Epidermal melanocyte (primary cell): Measurements from ENCODE around the gene ZMYM4.
"Not testable (repeated sequence)": the region's sequence is repeated elsewhere in the genome, so short reads cannot be mapped to it uniquely, and the experiment has no call there.

Experiments
- DNase-seq: peaks from one replicate; pipeline ENCODE4 v3.0.0; 2011; ENCODE audit warnings: low spot score; ENCODE audit not compliant: insufficient read length

The ZMYM4 gene

DNA sequence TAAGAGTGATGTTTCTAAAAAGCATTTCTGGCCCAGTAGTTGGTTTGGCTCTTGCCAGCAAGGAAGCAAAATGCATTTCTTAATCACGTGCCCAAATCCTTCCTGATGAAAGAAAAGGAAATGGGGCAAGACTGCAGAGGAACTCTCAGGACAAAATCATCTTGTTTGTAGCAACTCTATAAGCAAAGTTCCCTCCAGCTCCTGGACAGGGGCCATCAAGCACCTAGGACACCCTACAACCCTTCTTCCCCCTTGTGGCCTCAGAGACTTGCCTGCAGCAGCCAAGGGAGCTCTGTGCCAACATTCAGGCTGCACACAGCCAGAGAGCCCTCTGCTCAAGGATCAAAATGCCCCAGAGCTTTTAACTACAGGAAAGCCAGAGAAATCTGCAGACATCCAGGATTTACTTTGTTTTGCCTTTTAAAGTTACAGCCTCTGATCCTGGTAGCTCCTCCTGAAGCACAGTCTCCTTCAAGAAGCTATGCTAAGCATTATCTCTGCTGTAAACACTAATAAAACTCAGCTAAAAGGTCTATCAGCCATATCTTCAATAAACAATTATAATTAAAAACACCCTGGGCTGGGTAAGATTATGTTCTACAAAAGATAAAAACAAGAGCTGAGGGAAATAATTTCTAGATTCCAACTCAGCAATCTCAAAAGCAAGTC is 183.7 kb downstream of the ZMYM4 start:
- peak; percentile 49 for DNase-seq

DNA sequence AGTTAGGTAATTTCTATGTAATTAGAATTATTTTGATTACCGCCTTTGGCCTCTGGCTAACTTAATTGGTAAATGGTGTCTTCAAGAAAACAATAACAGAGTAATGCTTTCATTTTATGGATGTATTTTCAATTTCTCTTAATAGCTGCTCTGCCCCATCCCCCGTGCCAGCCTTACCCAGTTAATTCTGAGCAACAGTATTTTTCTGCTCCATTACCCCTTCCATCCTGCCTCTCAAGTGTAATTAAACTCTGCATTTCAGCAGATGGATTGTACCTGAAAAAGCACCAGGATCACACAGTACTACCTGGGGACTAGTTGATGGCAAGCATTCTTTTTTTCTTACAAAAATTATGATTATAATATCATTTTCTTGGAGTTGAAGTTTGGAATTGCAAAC is 184.5 kb downstream of the ZMYM4 start:
- DNase-seq, result no peak

DNA sequence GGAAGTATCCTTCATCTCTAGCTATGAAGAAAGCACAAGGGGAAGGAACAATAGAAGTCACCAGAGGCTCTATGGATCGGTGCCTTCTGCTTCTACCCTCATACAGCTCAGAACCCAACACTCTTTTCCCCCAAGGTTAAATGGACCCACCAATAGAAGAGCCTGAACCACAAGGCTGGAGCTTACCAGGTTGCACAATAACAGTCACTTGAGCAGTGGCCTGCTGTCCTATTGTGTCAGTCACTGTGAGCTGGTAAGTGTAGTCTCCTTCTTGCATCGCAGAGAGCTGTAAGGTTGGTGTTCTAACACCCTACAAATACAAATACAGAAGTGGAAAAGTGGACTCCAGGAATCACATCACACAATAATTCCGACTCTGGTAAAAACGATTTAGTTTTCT is 185.7 kb downstream of the ZMYM4 start:
- DNase-seq, result no peak

DNA sequence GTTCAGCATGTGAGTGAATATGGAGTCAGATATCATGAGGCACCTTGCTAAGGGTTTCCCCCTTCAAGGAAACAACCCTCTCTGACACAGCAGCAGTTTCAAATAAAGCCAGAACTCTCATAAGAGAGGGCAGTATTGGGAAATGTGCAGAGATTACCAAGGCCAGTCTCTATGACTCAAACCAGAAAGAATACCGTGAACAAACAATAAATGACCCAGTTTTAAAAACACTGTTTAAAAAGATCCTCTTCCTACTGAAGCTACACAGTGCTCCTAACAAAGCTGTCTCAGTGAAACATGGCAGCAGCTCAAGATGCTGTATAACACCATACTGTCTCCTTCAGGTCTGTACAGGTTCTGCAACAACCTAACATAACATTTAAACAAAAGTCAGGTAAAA is 186.1 kb downstream of the ZMYM4 start:
- DNase-seq, result no peak

DNA sequence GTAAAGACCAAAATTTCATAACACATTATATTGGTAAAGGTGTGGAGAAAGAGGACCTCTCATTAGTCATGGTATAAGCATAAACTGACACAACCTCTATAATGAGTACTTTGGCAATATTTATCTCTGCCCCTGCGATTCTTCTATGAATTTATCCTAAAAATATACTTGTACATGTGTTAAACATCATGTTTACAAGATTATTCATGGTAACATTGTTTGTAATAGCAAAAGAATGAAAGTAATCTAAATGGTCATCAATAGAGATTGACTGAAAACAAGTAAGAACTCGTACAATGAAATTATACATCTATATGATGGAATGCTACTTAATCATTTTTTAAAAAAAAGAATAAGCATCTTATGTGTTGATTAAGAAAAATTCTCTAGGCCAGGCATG is 192.3 kb downstream of the ZMYM4 start:
- DNase-seq, result no peak

DNA sequence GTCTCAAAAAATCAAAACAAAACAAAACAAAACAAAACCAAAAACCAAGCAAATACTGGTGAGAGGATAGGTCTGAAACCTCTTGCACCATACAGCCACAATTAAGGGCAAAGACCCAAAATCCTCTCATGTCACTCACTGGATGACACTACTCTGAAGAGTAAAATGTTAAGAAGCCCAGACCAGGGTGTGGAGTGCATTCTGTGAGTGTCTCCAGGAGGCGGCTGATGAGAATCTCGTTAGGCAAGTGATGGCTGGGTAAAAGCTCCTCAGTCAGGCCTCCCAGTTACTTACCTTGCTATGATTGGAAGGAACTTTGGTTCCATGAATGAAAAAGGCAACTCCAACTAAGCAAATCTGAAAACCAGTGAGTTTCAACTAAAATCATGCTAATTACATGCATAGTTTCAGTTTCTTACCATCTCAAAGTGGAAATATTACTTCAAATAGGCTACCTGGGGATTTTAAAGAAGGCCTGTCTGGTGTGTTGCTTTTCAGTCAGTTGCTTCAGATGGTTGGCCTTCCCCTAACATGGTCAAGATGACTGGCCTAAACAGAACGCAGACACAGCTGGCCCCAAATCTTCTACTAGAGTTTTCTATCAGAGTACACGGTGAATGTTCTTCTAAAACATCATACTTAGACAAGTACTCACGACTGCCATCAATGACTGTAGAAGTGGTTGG is 193.6 kb downstream of the ZMYM4 start:
- DNase-seq, result no peak

DNA sequence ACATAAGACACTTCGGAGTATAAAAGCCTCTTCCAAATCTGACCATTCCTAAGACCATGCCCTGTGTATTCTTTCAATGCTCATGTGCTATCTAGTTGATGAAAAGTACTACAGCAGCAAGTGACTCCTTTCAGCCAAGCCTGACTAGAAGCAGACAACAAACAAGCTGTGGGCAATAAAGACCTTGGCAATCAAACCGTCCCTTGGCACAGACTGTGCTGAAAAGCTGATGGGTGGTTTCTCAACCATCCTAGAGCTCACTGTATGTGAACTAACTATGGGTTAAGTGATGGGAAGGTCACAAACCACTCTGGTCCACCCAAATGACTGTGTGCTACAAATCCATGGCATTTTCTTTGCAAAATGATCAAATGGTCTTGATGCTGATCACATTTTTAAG is 194.7 kb downstream of the ZMYM4 start:
- no peak for DNase-seq

DNA sequence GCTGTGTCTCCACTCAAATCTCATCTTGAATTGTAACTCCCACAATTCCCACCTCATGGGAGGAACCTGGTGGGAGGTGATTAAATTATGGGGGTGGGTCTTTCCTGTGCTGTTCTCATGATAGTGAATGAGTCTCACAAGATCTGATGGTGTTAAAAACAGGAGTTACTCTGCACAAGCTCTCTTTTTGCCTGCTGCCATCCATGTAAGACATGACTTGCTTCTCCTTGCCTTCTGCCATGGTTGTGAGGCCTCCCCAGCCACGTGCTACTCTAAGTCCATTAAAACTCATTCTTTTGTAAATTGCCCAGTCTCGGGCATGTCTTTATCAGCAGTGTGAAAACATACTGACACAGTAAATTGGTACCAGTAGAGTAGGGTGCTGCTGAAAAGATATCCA is 195.2 kb downstream of the ZMYM4 start:
- DNase-seq, result not testable (repeated sequence)

DNA sequence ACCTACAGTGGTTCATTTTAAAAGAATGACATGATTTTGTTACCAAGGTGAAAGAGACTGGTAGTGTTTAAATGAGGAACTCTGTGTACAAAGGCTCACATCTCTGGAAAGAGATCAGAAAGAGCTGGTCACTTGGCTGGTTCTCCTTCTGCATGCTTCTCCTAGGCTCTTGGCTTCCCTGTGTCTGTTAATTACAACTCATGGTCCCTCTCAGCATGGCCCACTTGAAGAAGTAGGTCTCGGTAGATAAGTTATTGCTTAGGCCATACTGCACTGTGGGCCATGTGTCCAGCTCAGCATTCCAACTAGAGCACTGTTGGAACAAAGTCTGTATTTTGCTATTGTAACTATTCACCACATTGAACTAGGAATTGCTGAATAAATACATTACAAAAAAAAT is 197.6 kb downstream of the ZMYM4 start:
- no peak for DNase-seq

DNA sequence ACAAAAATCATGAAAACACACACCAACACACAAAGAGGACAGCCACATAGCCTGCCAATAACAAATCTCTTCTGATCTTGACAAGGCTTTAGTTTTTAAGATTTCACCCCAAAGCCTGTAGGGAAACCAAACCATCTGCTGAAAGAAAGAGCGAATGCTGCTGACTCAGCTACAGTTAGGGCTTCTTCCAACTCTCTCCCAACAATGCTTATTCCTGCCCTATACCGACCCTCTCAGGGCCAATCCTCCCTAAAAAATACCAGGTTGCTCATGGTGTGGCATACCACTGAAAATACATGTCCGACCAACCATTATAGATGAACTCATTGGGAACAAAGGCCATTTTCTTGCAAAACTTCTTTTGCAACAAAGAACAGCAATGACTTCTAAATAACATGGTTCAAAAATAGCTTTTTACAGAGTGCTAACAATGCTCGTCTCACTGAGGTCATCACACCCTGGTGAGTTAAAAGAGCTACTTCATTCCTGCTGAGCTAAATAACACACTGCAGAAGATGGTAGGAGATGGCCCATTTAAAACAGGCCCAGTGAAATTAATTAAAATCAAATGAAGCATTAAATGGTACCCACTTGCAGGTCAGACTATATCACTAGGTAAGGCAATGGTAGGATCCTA is 202.6 kb downstream of the ZMYM4 start:
- DNase-seq, result no peak
